Measurements from ENCODE around the gene CTNND2.

DNA sequence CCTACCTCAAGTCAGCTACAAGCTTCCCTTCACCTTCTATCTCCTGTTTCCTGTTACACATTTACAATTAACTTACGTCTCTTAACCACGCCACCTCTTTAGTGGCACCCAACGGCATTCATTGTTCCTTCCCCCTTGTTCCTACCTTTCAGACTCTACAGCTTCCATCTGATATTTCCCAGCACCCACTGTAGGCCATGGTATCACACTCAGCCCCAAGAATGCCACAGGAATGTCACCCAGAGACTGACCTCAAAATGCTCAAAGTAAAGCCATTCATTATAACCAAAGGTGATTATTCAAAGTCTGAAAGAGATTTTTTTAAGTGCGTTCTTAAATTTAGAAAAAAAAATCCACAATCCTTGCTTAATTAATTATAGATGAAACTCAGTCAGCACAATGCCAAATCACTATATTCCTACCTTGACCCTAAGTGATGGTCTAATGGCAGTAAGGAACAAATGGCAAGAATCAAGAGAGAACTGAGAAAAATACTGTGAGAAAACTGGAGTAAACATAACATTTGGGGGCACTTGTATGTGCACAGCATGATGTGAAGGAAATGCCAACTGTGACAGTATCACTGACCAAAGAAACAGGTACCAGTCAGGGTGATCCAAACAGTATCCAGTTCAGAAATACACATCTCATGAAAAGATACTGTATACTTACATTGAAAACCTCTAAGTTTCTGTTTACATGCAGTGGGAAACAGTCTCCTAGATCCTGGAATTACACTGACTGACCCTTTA lies 52.1 kb downstream of the CTNND2 start:
- TF ChIP-seq, protein P1, sequence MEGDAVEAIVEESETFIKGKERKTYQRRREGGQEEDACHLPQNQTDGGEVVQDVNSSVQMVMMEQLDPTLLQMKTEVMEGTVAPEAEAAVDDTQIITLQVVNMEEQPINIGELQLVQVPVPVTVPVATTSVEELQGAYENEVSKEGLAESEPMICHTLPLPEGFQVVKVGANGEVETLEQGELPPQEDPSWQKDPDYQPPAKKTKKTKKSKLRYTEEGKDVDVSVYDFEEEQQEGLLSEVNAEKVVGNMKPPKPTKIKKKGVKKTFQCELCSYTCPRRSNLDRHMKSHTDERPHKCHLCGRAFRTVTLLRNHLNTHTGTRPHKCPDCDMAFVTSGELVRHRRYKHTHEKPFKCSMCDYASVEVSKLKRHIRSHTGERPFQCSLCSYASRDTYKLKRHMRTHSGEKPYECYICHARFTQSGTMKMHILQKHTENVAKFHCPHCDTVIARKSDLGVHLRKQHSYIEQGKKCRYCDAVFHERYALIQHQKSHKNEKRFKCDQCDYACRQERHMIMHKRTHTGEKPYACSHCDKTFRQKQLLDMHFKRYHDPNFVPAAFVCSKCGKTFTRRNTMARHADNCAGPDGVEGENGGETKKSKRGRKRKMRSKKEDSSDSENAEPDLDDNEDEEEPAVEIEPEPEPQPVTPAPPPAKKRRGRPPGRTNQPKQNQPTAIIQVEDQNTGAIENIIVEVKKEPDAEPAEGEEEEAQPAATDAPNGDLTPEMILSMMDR (IDR thresholded peaks at IDR 0.05 in 4 of 5, conservative IDR thresholded peaks at IDR 0.05 in 1 of 5): no peak
- no peak for TF ChIP-seq POLR2A (IDR thresholded peaks at IDR 0.05)
